Effector memory CD8-positive, alpha-beta T cell (primary cell): ENCODE measurements around the gene EPGN.
"Not testable (repeated sequence)": the region's sequence is repeated elsewhere in the genome, so short reads cannot be mapped to it uniquely, and the experiment has no call there.

ENCODE experiments used
- ATAC-seq: fragments of 150-1000 bp; cut with Tn5 transposase; replicated peaks from 2 replicates; pipeline ENCODE4 v1.10.0; 2021; ENCODE audit warnings: mild to moderate bottlenecking, moderate library complexity
- DNase-seq, 3 experiments: peaks; one replicate each; pipeline ENCODE4 v3.0.0; 2021
- H3K27ac Mint-ChIP-seq, 2 donors: one replicate each; pipeline ENCODE4 v1.8.0; 2022; ENCODE audit warnings: mild to moderate bottlenecking in 2 of 2, mixed read lengths in 2 of 2, moderate library complexity in 2 of 2
- H3K27me3 Mint-ChIP-seq, 2 donors: one replicate each; pipeline ENCODE4 v1.8.0; 2022; ENCODE audit warnings: mixed read lengths in 2 of 2
- H3K36me3 Mint-ChIP-seq: one replicate; pipeline ENCODE4 v1.8.0; 2022; ENCODE audit warnings: mild to moderate bottlenecking, moderate library complexity, mixed read lengths; ENCODE audit not compliant: insufficient read depth
- H3K4me1 Mint-ChIP-seq, 2 donors: one replicate each; pipeline ENCODE4 v1.8.0; 2022; ENCODE audit warnings: low read depth in 2 of 2, mixed read lengths in 2 of 2
- H3K4me3 Mint-ChIP-seq, 2 donors: one replicate each; pipeline ENCODE4 v1.8.0; 2022; ENCODE audit warnings: mild to moderate bottlenecking in 2 of 2, mixed read lengths in 2 of 2, moderate library complexity in 2 of 2
- H3K9me3 Mint-ChIP-seq, 2 donors: one replicate each; pipeline ENCODE4 v1.8.0; 2022; ENCODE audit warnings: mixed read lengths in 2 of 2

Gene EPGN

GRCh38 chr4:74334636-74335035 is 26.4 kb downstream of the EPGN start:
- H3K36me3 Mint-ChIP-seq = no peaks in the 10 kb centered on the region
- ATAC-seq (no peak), DNase-seq (no peak)
- no peak overlapping the region for H3K4me3 Mint-ChIP-seq
- no peak overlapping the region for H3K27ac Mint-ChIP-seq
- no peaks in the 10 kb centered on the region for H3K9me3 Mint-ChIP-seq
- H3K4me1 Mint-ChIP-seq = no peaks in the 10 kb centered on the region
- H3K27me3 Mint-ChIP-seq = peaks cover 9 to 21% of the 10 kb centered on the region in 2 donors

- Mint-ChIP-seq H3K9me3 (no peaks in the 10 kb centered on the region), H3K4me1 (no peaks in the 10 kb centered on the region), H3K27me3 (peaks cover 9 to 21% of the 10 kb centered on the region in 2 donors), H3K4me3 (no peak overlapping the region), H3K27ac (no peak overlapping the region), H3K36me3 (no peaks in the 10 kb centered on the region)
- ATAC-seq (no peak), DNase-seq (no peak)
Measured at GRCh38 chr4:74335341-74336021, 27.2 kb downstream of the EPGN start.

- DNase-seq = no peak
- Mint-ChIP-seq H3K4me1 (no peaks in the 10 kb centered on the region), H3K27ac (no peak overlapping the region), H3K36me3 (no peaks in the 10 kb centered on the region), H3K9me3 (peaks cover 0 to 2% of the 10 kb centered on the region in 2 donors), H3K27me3 (peaks cover 8 to 19% of the 10 kb centered on the region in 2 donors), H3K4me3 (no peak overlapping the region)
- ATAC-seq = no peak
Measured at GRCh38 chr4:74338792-74339333, 30.6 kb downstream of the EPGN start.

DNA sequence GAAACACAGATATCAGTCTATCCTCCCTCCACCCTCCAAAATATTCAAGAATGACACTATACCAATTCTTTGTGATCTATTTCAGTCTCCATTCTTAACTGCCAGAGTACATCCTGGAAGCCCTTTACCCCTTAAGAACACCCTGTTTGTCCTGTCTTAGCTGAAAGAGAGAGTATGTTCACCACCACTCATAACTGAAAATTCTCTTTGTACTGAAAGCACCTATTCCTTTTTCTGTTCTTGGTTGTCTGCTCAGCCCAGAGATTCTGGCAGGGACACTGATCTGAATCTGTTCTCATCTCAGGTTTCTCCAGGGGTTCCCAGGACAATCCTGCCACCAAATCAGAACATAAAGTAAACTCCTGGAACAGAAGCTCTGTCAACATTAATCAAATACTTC is 31.2 kb downstream of the EPGN start:
- H3K9me3 Mint-ChIP-seq = peaks cover 0 to 3% of the 10 kb centered on the region in 2 donors
- H3K27ac Mint-ChIP-seq = no peak overlapping the region
- H3K4me1 Mint-ChIP-seq = no peaks in the 10 kb centered on the region
- no peak overlapping the region for H3K4me3 Mint-ChIP-seq
- H3K27me3 Mint-ChIP-seq = peaks cover 2 to 13% of the 10 kb centered on the region in 2 donors
- no peak for ATAC-seq
- no peak for DNase-seq
- no peaks in the 10 kb centered on the region for H3K36me3 Mint-ChIP-seq

DNA sequence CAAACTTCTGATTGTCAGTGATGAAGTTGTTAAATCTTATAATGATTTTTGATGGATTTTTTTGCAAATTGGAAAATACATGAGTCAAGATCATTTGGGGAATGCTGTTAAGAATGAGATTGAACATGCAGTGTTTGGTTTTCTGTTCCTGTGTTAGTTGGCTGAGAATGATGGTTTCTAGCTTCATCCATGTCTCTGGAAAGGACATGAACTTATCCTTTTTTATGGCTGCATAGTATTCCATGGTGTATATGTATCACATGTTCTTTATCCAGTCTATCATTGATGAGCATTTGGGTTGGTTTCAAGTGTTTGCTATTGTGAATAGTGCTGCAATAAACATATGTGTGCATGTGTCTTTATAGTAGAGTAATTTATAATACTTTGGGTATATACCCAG is 32.2 kb downstream of the EPGN start:
- not testable (repeated sequence) for H3K4me1 Mint-ChIP-seq, H3K36me3 Mint-ChIP-seq, H3K27ac Mint-ChIP-seq, DNase-seq, ATAC-seq, H3K9me3 Mint-ChIP-seq, H3K27me3 Mint-ChIP-seq, H3K4me3 Mint-ChIP-seq

DNA sequence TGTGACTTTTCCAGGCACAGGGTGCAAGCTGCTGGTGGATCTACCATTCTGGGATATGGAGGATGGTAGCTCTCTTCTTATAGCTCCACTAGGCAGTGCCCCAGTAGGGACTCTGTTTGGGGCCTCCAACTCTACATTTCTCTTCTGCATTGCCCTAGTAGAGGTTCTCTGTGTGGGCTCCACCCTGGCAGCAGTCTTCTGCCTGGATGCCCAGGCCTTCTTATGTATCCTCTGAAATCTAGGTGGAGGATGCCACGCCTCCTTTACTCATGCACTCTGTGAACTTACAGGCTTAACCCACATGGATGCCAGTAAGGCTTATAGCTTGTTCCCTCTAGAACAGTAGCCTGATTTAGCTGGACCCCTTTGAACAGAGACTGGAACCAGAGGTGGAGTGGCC is 35.8 kb downstream of the EPGN start:
- Mint-ChIP-seq H3K9me3 (peaks cover 0 to 5% of the 10 kb centered on the region in 2 donors), H3K27ac (no peak overlapping the region), H3K4me3 (no peak overlapping the region), H3K36me3 (no peaks in the 10 kb centered on the region), H3K4me1 (no peaks in the 10 kb centered on the region), H3K27me3 (peaks cover 6 to 10% of the 10 kb centered on the region in 2 donors)
- DNase-seq (no peak), ATAC-seq (no peak)

- Mint-ChIP-seq H3K4me3 (no peak overlapping the region), H3K4me1 (no peaks in the 10 kb centered on the region), H3K27ac (no peak overlapping the region), H3K27me3 (peaks cover 0 to 18% of the 10 kb centered on the region in 2 donors), H3K9me3 (no peaks in the 10 kb centered on the region), H3K36me3 (no peaks in the 10 kb centered on the region)
- ATAC-seq (no peak), DNase-seq (no peak)
Measured at GRCh38 chr4:74353858-74354257, 45.6 kb downstream of the EPGN start.

GRCh38 chr4:74357965-74358364 is 49.7 kb downstream of the EPGN start:
- no peak for ATAC-seq

DNA sequence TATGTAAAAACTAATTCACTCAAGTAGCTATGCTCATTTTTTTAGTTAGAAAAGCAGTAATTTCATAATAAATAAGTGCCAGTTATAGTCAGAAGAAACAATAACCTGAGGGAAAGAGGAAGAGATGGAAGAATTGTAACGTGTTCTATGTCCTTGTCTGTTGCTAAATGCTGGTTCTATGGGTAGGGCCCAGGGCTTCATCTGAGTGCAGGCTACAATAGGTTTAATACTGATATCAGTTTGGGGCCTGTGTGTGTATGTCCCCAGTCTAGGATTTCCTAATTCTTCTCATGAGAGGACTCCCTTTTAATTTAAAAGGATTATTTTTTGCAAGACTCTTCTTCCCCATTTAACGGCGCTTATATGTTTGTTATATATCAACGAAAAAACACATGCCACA is 53.4 kb downstream of the EPGN start:
- ATAC-seq (no peak), DNase-seq (no peak)
- H3K4me1 Mint-ChIP-seq = peaks cover 9% of the 10 kb centered on the region in 2 donors
- no peaks in the 10 kb centered on the region for H3K9me3 Mint-ChIP-seq
- H3K27ac Mint-ChIP-seq = no peak overlapping the region
- no peak overlapping the region for H3K4me3 Mint-ChIP-seq
- no peaks in the 10 kb centered on the region for H3K36me3 Mint-ChIP-seq
- peaks cover 34 to 43% of the 10 kb centered on the region in 2 donors for H3K27me3 Mint-ChIP-seq

More at GRCh38 chr4:74357965-74358364, 49.7 kb downstream of the EPGN start:
- no peaks in the 10 kb centered on the region for H3K9me3 Mint-ChIP-seq
- H3K27me3 Mint-ChIP-seq = peaks cover 4 to 25% of the 10 kb centered on the region in 2 donors
- H3K27ac Mint-ChIP-seq = no peak overlapping the region
- DNase-seq = no peak
- no peaks in the 10 kb centered on the region for H3K4me1 Mint-ChIP-seq
- no peak overlapping the region for H3K4me3 Mint-ChIP-seq
- no peaks in the 10 kb centered on the region for H3K36me3 Mint-ChIP-seq

- Mint-ChIP-seq H3K27ac (no peak overlapping the region), H3K9me3 (no peaks in the 10 kb centered on the region), H3K4me3 (no peak overlapping the region), H3K27me3 (peaks cover 34 to 46% of the 10 kb centered on the region in 2 donors), H3K4me1 (peaks cover 9% of the 10 kb centered on the region in 2 donors), H3K36me3 (no peaks in the 10 kb centered on the region)
- DNase-seq = no peak
- no peak for ATAC-seq
Measured at GRCh38 chr4:74362347-74362746, 54.1 kb downstream of the EPGN start.

DNA sequence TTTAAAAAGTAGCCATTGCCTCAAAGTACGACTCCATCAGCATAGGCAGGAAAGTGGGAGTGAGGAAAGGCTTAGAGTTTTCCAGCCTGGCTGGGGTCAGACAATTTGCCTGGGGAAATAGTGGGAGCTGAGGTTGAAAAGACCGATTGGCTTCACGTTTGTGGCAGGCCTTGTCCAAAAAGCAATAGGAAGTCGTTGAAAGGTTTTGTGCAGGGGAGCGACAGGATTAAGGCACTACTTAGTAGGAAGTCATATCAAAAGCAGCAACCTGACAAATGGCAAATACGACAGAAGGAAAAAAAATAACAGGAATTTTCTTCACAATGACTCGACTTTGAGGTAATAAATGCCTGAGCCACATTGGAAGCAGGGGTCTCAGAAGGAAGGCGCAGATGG is 56.0 kb downstream of the EPGN start:
- Mint-ChIP-seq H3K9me3 (no peaks in the 10 kb centered on the region), H3K36me3 (no peaks in the 10 kb centered on the region), H3K27ac (no peak overlapping the region), H3K4me3 (peak overlapping the region; percentile 36 to 48), H3K27me3 (peaks cover 34 to 42% of the 10 kb centered on the region in 2 donors), H3K4me1 (peaks cover 9% of the 10 kb centered on the region in 2 donors)
- no peak for ATAC-seq
- DNase-seq = no peak

DNA sequence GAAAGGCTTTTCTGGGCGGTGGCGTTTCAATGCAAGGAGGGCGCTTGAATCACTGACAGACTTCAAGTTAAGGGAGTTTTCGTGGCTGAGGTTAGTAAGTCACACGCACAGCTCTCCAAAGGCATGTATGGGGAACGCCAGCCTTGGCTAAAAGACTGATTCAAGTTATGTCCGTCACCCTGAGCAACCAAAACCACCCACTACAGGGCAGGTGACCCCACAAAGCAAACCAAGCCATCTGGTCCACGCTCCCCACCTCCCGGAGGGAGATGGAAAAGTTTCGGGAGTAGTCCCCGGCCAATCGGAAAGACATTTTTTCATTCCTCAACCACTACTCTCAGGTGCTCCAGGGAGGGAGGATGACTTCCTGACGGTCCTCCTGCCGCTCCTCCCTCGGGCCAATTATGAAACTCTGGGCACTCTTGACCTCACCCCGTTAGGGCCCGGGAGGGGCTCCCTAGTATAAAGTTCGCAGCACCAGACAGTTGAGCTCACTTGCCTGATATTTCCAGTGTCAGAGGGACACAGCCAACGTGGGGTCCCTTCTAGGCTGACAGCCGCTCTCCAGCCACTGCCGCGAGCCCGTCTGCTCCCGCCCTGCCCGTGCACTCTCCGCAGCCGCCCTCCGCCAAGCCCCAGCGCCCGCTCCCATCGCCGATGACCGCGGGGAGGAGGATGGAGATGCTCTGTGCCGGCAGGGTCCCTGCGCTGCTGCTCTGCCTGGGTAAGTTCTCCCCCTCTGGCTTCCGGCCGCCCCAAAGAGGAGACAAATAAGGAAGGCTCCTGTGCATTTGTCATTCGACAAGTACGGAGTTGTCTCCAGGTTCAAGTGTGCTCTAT is 56.6 kb downstream of the EPGN start, which contains the start of gene EREG:
TSS of gene EREG (plus strand) at position 494 of the 840 bp plus-strand sequence. CDS start at position 658, 164 bp downstream.
- H3K4me1 Mint-ChIP-seq = peaks cover 9% of the 10 kb centered on the region in 2 donors
- H3K36me3 Mint-ChIP-seq = no peaks in the 10 kb centered on the region
- H3K27ac Mint-ChIP-seq = peak within 1 kb of the TSS in 1 of 2 donors; percentile 49
- H3K4me3 Mint-ChIP-seq = peak within 1 kb of the TSS; percentile 36 to 48
- peak; percentile 50 for ATAC-seq
- no peak for DNase-seq
- no peaks in the 10 kb centered on the region for H3K9me3 Mint-ChIP-seq
- peaks cover 34 to 44% of the 10 kb centered on the region in 2 donors for H3K27me3 Mint-ChIP-seq

- Mint-ChIP-seq H3K4me3 (no peak overlapping the region), H3K27me3 (peaks cover 34 to 53% of the 10 kb centered on the region in 2 donors), H3K4me1 (peaks cover 9% of the 10 kb centered on the region in 2 donors), H3K9me3 (no peaks in the 10 kb centered on the region), H3K36me3 (no peaks in the 10 kb centered on the region), H3K27ac (no peak overlapping the region)
- DNase-seq (no peak), ATAC-seq (no peak)
Measured at GRCh38 chr4:74365761-74366160, 57.5 kb downstream of the EPGN start.
